H1 (cell line): ENCODE results near the gene HOXA6. TPM values are rescaled to one million over a fixed set of nuclear protein-coding genes. Genes with fewer than 3 reads are reported as not detected.

Experiments used
- CTCF ChIA-PET: fragments of 300-600 bp; sonication (Branson Sonifier 250); formaldehyde crosslinking; loops from one replicate; lab custom pipeline; 2021; ENCODE audit not compliant: partially characterized antibody; lab: Charles Lee
- POLR2A ChIA-PET: fragments of 300-600 bp; sonication (Branson Sonifier 250); formaldehyde crosslinking; loops from one replicate; lab custom pipeline; 2021; ENCODE audit warnings: inconsistent platforms; ENCODE audit not compliant: partially characterized antibody; lab: Charles Lee
- DNase-seq, 2 experiments: peaks; one replicate each; pipeline versions ENCODE4 v3.0.0 to v3.0.0-alpha.2; 2010 to 2022; ENCODE audit warnings: low spot score in 2 of 2, low read depth in 1 of 2, mixed read lengths in 1 of 2
- FAIRE-seq: peaks from 2 replicates; lab custom pipeline; 2011; peaks lifted over from hg19 to GRCh38; lab: Jason Lieb, UNC
- H2AFZ ChIP-seq: 2 replicates; pipeline ENCODE4 v1.8.1; 2012; ENCODE audit warnings: low read length, inconsistent platforms
- H2AK5ac ChIP-seq: 2 replicates; pipeline ENCODE4 v1.6.1; 2013; ENCODE audit warnings: low read depth, low read length
- H2BK120ac ChIP-seq: replicated peaks from 2 replicates; pipeline ENCODE3; 2013; ENCODE audit warnings: low read depth, low read length, inconsistent platforms
- H2BK12ac ChIP-seq: 2 replicates; pipeline ENCODE4 v1.6.1; 2013; ENCODE audit warnings: low read depth, low read length
- H2BK15ac ChIP-seq: 2 replicates; pipeline ENCODE4 v1.6.1; 2013; ENCODE audit warnings: low read length
- H2BK20ac ChIP-seq: 2 replicates; pipeline ENCODE4 v1.6.1; 2013; ENCODE audit warnings: low read length
- H2BK5ac ChIP-seq: 2 replicates; pipeline ENCODE4 v1.6.1; 2013; ENCODE audit warnings: low read depth, low read length
- H3K14ac ChIP-seq: 2 replicates; pipeline ENCODE4 v1.6.1; 2013; ENCODE audit warnings: inconsistent platforms; ENCODE audit not compliant: insufficient read length
- H3K18ac ChIP-seq: 2 replicates; pipeline ENCODE4 v1.6.1; 2013; ENCODE audit warnings: low read length; ENCODE audit errors: extremely low read depth
- H3K23ac ChIP-seq: 2 replicates; pipeline ENCODE4 v1.6.1; 2013; ENCODE audit warnings: inconsistent platforms; ENCODE audit not compliant: insufficient read length
- H3K23me2 ChIP-seq: 2 replicates; pipeline ENCODE4 v1.6.1; 2013; ENCODE audit warnings: low read depth, low read length
- H3K27ac ChIP-seq: 2 replicates; pipeline ENCODE4 v1.6.1; 2011; ENCODE audit warnings: low read depth, low read length, inconsistent platforms
- H3K27me3 ChIP-seq, 4 experiments: replicated peaks in 1 of 4; 1 replicate in 1 of 4; 2 replicates in 3 of 4; pipeline versions ENCODE4 v1.6.1 to v1.8.1; 2011 to 2013; ENCODE audit warnings: low read length in 3 of 4, mild to moderate bottlenecking in 3 of 4, inconsistent platforms in 2 of 4, mixed read lengths in 2 of 4, moderate library complexity in 1 of 4; ENCODE audit not compliant: control insufficient read depth in 3 of 4, insufficient read depth in 3 of 4; ENCODE audit errors: extremely low read depth in 1 of 4
- H3K36me3 ChIP-seq, 4 experiments: 2 replicates each; pipeline versions ENCODE4 v1.6.1 to v1.8.1; 2011 to 2013; ENCODE audit warnings: mild to moderate bottlenecking in 4 of 4, low read length in 3 of 4, moderate library complexity in 2 of 4, control low read depth in 1 of 4, inconsistent platforms in 1 of 4; ENCODE audit not compliant: insufficient read depth in 4 of 4, control insufficient read depth in 2 of 4
- H3K4ac ChIP-seq: replicated peaks from 2 replicates; pipeline ENCODE3; 2013; ENCODE audit warnings: low read length, low read depth, mixed read lengths, inconsistent platforms; ENCODE audit not compliant: insufficient read length
- H3K4me1 ChIP-seq, 4 experiments: replicated peaks in 1 of 4; 1 replicate in 1 of 4; 2 replicates in 3 of 4; pipeline versions ENCODE4 v1.6.1 to v1.8.1; 2011 to 2013; ENCODE audit warnings: low read length in 3 of 4, inconsistent platforms in 2 of 4, mixed read lengths in 1 of 4; ENCODE audit not compliant: insufficient read depth in 4 of 4, control insufficient read depth in 3 of 4
- H3K4me2 ChIP-seq, 2 experiments: 2 replicates each; pipeline versions ENCODE4 v1.6.1 to v1.8.1; 2011 to 2013; ENCODE audit warnings: low read depth in 2 of 2, low read length in 2 of 2, control low read depth in 1 of 2, inconsistent platforms in 1 of 2, mild to moderate bottlenecking in 1 of 2; ENCODE audit not compliant: insufficient read depth in 1 of 2
- H3K4me3 ChIP-seq, 4 experiments: fragments of 200-600, 300-600 bp in 1 of 4; sonication (generic), shearing (Covaris generic), sonication (Bioruptor Twin) in 1 of 4; 2 replicates each; pipeline versions ENCODE4 v1.5.1 to v1.8.1; 2011 to 2016; ENCODE audit warnings: low read length in 4 of 4, low read depth in 3 of 4, control low read depth in 2 of 4, inconsistent platforms in 2 of 4, mild to moderate bottlenecking in 2 of 4, mixed read lengths in 1 of 4, moderate library complexity in 1 of 4; ENCODE audit not compliant: insufficient read depth in 2 of 4; ENCODE audit errors: extremely low read depth in 1 of 4
- H3K56ac ChIP-seq: replicated peaks from 2 replicates; pipeline ENCODE3; 2013; ENCODE audit warnings: low read depth, mild to moderate bottlenecking, mixed read lengths, low read length, inconsistent platforms; ENCODE audit not compliant: insufficient read length
- H3K79me1 ChIP-seq: 2 replicates; pipeline ENCODE4 v1.6.1; 2013; ENCODE audit warnings: low read depth, low read length, control low read depth
- H3K79me2 ChIP-seq, 2 experiments: 2 replicates each; pipeline versions ENCODE4 v1.6.1 to v1.8.1; 2012 to 2013; ENCODE audit warnings: low read length in 2 of 2, mild to moderate bottlenecking in 2 of 2, inconsistent platforms in 1 of 2; ENCODE audit not compliant: insufficient read depth in 2 of 2, control insufficient read depth in 1 of 2
- H3K9ac ChIP-seq, 4 experiments: replicated peaks in 1 of 4; 1 replicate in 1 of 4; 2 replicates in 3 of 4; pipeline versions ENCODE4 v1.6.1 to v1.8.1; 2011 to 2013; ENCODE audit warnings: low read depth in 3 of 4, low read length in 3 of 4, control low read depth in 2 of 4, mild to moderate bottlenecking in 2 of 4, moderate library complexity in 2 of 4, inconsistent platforms in 1 of 4; ENCODE audit errors: extremely low read depth in 1 of 4
- H3K9me3 ChIP-seq, 2 experiments: 2 replicates each; pipeline versions ENCODE4 v1.6.1 to v1.8.1; 2012 to 2013; ENCODE audit warnings: mild to moderate bottlenecking in 2 of 2, moderate library complexity in 2 of 2, control low read depth in 1 of 2, inconsistent platforms in 1 of 2, low read depth in 1 of 2, low read length in 1 of 2, mixed read lengths in 1 of 2; ENCODE audit not compliant: insufficient read depth in 2 of 2
- H4K20me1 ChIP-seq, 2 experiments: replicated peaks in 1 of 2; 2 replicates each; pipeline versions ENCODE3 to v1.8.1; 2011 to 2013; ENCODE audit warnings: inconsistent platforms in 2 of 2, low read length in 2 of 2, mild to moderate bottlenecking in 1 of 2; ENCODE audit not compliant: insufficient read depth in 2 of 2, control insufficient read depth in 1 of 2
- H4K5ac ChIP-seq: 2 replicates; pipeline ENCODE4 v1.6.1; 2013; ENCODE audit warnings: low read length, low read depth, mixed read lengths, inconsistent platforms; ENCODE audit not compliant: insufficient read length
- H4K8ac ChIP-seq: 2 replicates; pipeline ENCODE4 v1.8.0; 2013; ENCODE audit warnings: mild to moderate bottlenecking, moderate library complexity, low read length, inconsistent platforms; ENCODE audit not compliant: insufficient read depth; ENCODE audit errors: extremely low read depth
- H4K91ac ChIP-seq: replicated peaks from 2 replicates; pipeline ENCODE3; 2013; ENCODE audit warnings: low read length, mixed read lengths, inconsistent platforms; ENCODE audit not compliant: insufficient read length
- CBX8 ChIP-seq: fragments of 300-800, 300-1000 bp; sonication (generic); IDR thresholded peaks from 2 replicates; pipeline ENCODE4 v1.7.1; 2016; ENCODE audit warnings: low read depth, low read length, borderline replicate concordance
- CREB1 ChIP-seq: IDR thresholded peaks from 2 replicates; pipeline ENCODE4 v1.6.1; 2012; ENCODE audit warnings: inconsistent platforms
- WGBS, 2 experiments: shearing (Covaris generic) in 1 of 2; methylation state at CpG; one replicate each; pipeline versions ENCODE4 v1.1.6 to v1.1.7; 2013 to 2015; ENCODE audit warnings: low lambda C conversion rate in 2 of 2, mixed read lengths in 2 of 2, inconsistent platforms in 1 of 2, low coverage in 1 of 2, missing lambda C conversion rate in 1 of 2; ENCODE audit not compliant: insufficient replicate concordance in 2 of 2, insufficient coverage in 1 of 2, insufficient read length in 1 of 2; ENCODE audit errors: extremely low coverage in 1 of 2, missing lambda C conversion rate in 1 of 2; 5-methylcytosine and 5-hydroxymethylcytosine counted together
- polyA plus RNA-seq, 7 experiments: library from polyadenylated mRNA; depleted of rRNA in 3 of 7; stranded (reverse) in 5 of 7; unstranded in 2 of 7; fragments of >200 nt in 5 of 7; fragments of 200-250 nt in 2 of 7; gene quantifications; 1 replicate in 5 of 7; 2 replicates in 1 of 7; 4 replicates in 1 of 7; pipeline versions ENCODE4 v1.2.1 to v1.2.3, GENCODE V29; 2011 to 2013; ENCODE audit warnings: missing spikeins in 2 of 7, mixed read lengths in 2 of 7
- total RNA-seq: library from RNA; stranded (reverse); fragmentation: NEBNext Ultra II Directional; extraction: Animal tissue kit (Norgen Biotek cat#: 25700); gene quantifications from 2 replicates; pipeline ENCODE4 v1.2.1, GENCODE V29; 2021

HOXA6 gene
- total and polyA plus RNA-seq, 2 of the 8 experiments (the other 6 are each of a cell fraction or from before 2014, with no cell fraction given): not detected

GRCh38 chr7:27138985-27139333, 8.6 kb downstream of the HOXA6 start:
- Histone ChIP-seq H3K27me3 (peaks cover 97 to 100% (median 99%) of the 10 kb centered on the region in 4 experiments), H4K5ac (no peak overlapping the region)

More at GRCh38 chr7:27138985-27139333, 8.6 kb downstream of the HOXA6 start:
- no peak overlapping the region for H3K18ac ChIP-seq
- peaks cover 0 to 7% (median 0%) of the 10 kb centered on the region in 4 experiments; a peak in 1 of 8 replicates for H3K36me3 ChIP-seq
- H3K79me1 ChIP-seq: no peaks in the 10 kb centered on the region
- H2BK15ac ChIP-seq: no peak overlapping the region
- no peak overlapping the region for H4K91ac ChIP-seq
- no peak for FAIRE-seq
- H3K4me2 ChIP-seq: peak overlapping the region in 1 of 2 experiments; percentile 44; a peak in 1 of 4 replicates
- DNase-seq: no peak
- no peak overlapping the region for H2BK20ac ChIP-seq
- ChIA-PET POLR2A (no interaction called here), CTCF (interaction anchor here (1.3 to 3.5 kb wide), 2 partner anchors 22 to 286 kb away, joined by 4 to 11 read pairs; no protein-coding TSS in a partner anchor)
- peaks cover 0 to 6% (median 3%) of the 10 kb centered on the region in 4 experiments; a peak in 4 of 7 replicates for H3K4me1 ChIP-seq
- no peak overlapping the region for H2AK5ac ChIP-seq
- WGBS, 2 experiments: 12% methylated on average over 11 of the region's 11 CpGs; no CpG with 5 or more reads in 1 of the 2 experiments
- H3K9me3 ChIP-seq: no peaks in the 10 kb centered on the region
- no peak overlapping the region for H2BK5ac ChIP-seq
- no peak overlapping the region for H2BK12ac ChIP-seq
- TF ChIP-seq CBX8 (peak; percentile 24; the same call in 1 of the 2 replicates), CREB1 (no peak)
- H3K23me2 ChIP-seq: peaks cover 9% of the 10 kb centered on the region
- H3K9ac ChIP-seq: no peak overlapping the region
- no peak overlapping the region for H3K27ac ChIP-seq
- H2BK120ac ChIP-seq: no peak overlapping the region
- H3K4ac ChIP-seq: no peak overlapping the region
- H3K14ac ChIP-seq: no peak overlapping the region
- no peak overlapping the region for H2AFZ ChIP-seq
- no peak overlapping the region for H3K23ac ChIP-seq
- no peak overlapping the region for H4K8ac ChIP-seq
- H3K56ac ChIP-seq: no peak overlapping the region
- peaks cover 18 to 22% of the 10 kb centered on the region in 2 experiments for H4K20me1 ChIP-seq
- peak overlapping the region in 1 of 4 experiments; percentile 47; a peak in 1 of 8 replicates for H3K4me3 ChIP-seq
- no peaks in the 10 kb centered on the region for H3K79me2 ChIP-seq
